ENCODE data around the gene MRPS2. TPM values are rescaled to one million over a fixed set of nuclear protein-coding genes. Genes with fewer than 3 reads are reported as not detected.

Gene MRPS2
- total RNA-seq, 1 donor from 2014 or later = 61.7 TPM

- H3K4me3 Mint-ChIP-seq (ENCODE audit: low read depth) = no peak overlapping the region
- H3K9me3 Mint-ChIP-seq = no peaks in the 10 kb centered on the region
Measured at GRCh38 chr9:135517407-135517822, 16.9 kb downstream of the MRPS2 start.

GRCh38 chr9:135519179-135519971 is 18.9 kb downstream of the MRPS2 start:
- no peak overlapping the region for H3K4me3 Mint-ChIP-seq (ENCODE audit: low read depth)
- peaks cover 3% of the 10 kb centered on the region for H3K4me1 Mint-ChIP-seq (ENCODE audit: low read depth)
- H3K36me3 Mint-ChIP-seq (ENCODE audit: low read depth) = no peaks in the 10 kb centered on the region
- intact Hi-C loops (cut with micrococcal nuclease) = no loop called here
- H3K27ac Mint-ChIP-seq = no peak overlapping the region
- peaks cover 13% of the 10 kb centered on the region for H3K27me3 Mint-ChIP-seq (ENCODE audit: low read depth)
- no peak for DNase-seq (ENCODE audit: low spot score)
- H3K9me3 Mint-ChIP-seq = no peaks in the 10 kb centered on the region

More at GRCh38 chr9:135517407-135517822, 16.9 kb downstream of the MRPS2 start:
- H3K36me3 Mint-ChIP-seq (ENCODE audit: low read depth) = no peaks in the 10 kb centered on the region
- peaks cover 3% of the 10 kb centered on the region for H3K4me1 Mint-ChIP-seq (ENCODE audit: low read depth)
- no peak for DNase-seq (ENCODE audit: low spot score)
- peaks cover 13% of the 10 kb centered on the region for H3K27me3 Mint-ChIP-seq (ENCODE audit: low read depth)
- intact Hi-C loops (cut with micrococcal nuclease) = no loop called here
- no peak overlapping the region for H3K27ac Mint-ChIP-seq

- intact Hi-C loops (cut with micrococcal nuclease) = no loop called here
- H3K27ac Mint-ChIP-seq = no peak within 1 kb of the TSS
- H3K9me3 Mint-ChIP-seq = no peaks in the 10 kb centered on the region
- H3K36me3 Mint-ChIP-seq (ENCODE audit: low read depth) = no peaks in the 10 kb centered on the region
- peaks cover 13% of the 10 kb centered on the region for H3K27me3 Mint-ChIP-seq (ENCODE audit: low read depth)
- DNase-seq (ENCODE audit: low spot score) = no peak
- peaks cover 3% of the 10 kb centered on the region for H3K4me1 Mint-ChIP-seq (ENCODE audit: low read depth)
- no peak within 1 kb of the TSS for H3K4me3 Mint-ChIP-seq (ENCODE audit: low read depth)
Measured at GRCh38 chr9:135520916-135521607, 20.6 kb downstream of the MRPS2 start, which contains the start of gene LCN1. Gene LCN1 (plus strand): TSS chr9:135521440. CDS start chr9:135521498, 58 bp downstream.

- no peak overlapping the region for H3K4me3 Mint-ChIP-seq (ENCODE audit: low read depth)
- H3K27me3 Mint-ChIP-seq (ENCODE audit: low read depth) = peaks cover 13% of the 10 kb centered on the region
- H3K9me3 Mint-ChIP-seq = no peaks in the 10 kb centered on the region
- H3K36me3 Mint-ChIP-seq (ENCODE audit: low read depth) = no peaks in the 10 kb centered on the region
- H3K4me1 Mint-ChIP-seq (ENCODE audit: low read depth) = no peaks in the 10 kb centered on the region
- no peak overlapping the region for H3K27ac Mint-ChIP-seq
- DNase-seq (ENCODE audit: low spot score) = no peak
- intact Hi-C loops (cut with micrococcal nuclease) = no loop called here
Measured at GRCh38 chr9:135521608-135522095, 21.2 kb downstream of the MRPS2 start.

GRCh38 chr9:135522137-135522877 is 21.8 kb downstream of the MRPS2 start:
- Mint-ChIP-seq H3K27ac (no peak overlapping the region), H3K27me3 (ENCODE audit: low read depth) (peaks cover 13% of the 10 kb centered on the region), H3K9me3 (no peaks in the 10 kb centered on the region), H3K36me3 (ENCODE audit: low read depth) (no peaks in the 10 kb centered on the region), H3K4me3 (ENCODE audit: low read depth) (no peak overlapping the region), H3K4me1 (ENCODE audit: low read depth) (no peaks in the 10 kb centered on the region)
- intact Hi-C loops (cut with micrococcal nuclease) = no loop called here
- DNase-seq (ENCODE audit: low spot score) = no peak

- no peaks in the 10 kb centered on the region for H3K36me3 Mint-ChIP-seq (ENCODE audit: low read depth)
- H3K4me3 Mint-ChIP-seq (ENCODE audit: low read depth) = no peak overlapping the region
- H3K4me1 Mint-ChIP-seq (ENCODE audit: low read depth) = no peaks in the 10 kb centered on the region
- H3K27me3 Mint-ChIP-seq (ENCODE audit: low read depth) = peaks cover 11% of the 10 kb centered on the region
- DNase-seq (ENCODE audit: low spot score) = no peak
- H3K27ac Mint-ChIP-seq = no peak overlapping the region
- intact Hi-C loops (cut with micrococcal nuclease) = no loop called here
- no peaks in the 10 kb centered on the region for H3K9me3 Mint-ChIP-seq
Measured at GRCh38 chr9:135522931-135523330, 22.4 kb downstream of the MRPS2 start.

GRCh38 chr9:135523521-135524129 is 23.1 kb downstream of the MRPS2 start:
- Mint-ChIP-seq H3K4me1 (ENCODE audit: low read depth) (no peaks in the 10 kb centered on the region), H3K9me3 (no peaks in the 10 kb centered on the region), H3K27me3 (ENCODE audit: low read depth) (peaks cover 7% of the 10 kb centered on the region), H3K4me3 (ENCODE audit: low read depth) (no peak overlapping the region), H3K27ac (no peak overlapping the region), H3K36me3 (ENCODE audit: low read depth) (no peaks in the 10 kb centered on the region)
- no peak for DNase-seq (ENCODE audit: low spot score)
- intact Hi-C loops (cut with micrococcal nuclease) = no loop called here

GRCh38 chr9:135524130-135524861 is 23.8 kb downstream of the MRPS2 start:
- no peak for DNase-seq (ENCODE audit: low spot score)

GRCh38 chr9:135525241-135526088 is 25.0 kb downstream of the MRPS2 start:
- no peak overlapping the region for H3K27ac Mint-ChIP-seq
- H3K9me3 Mint-ChIP-seq = no peaks in the 10 kb centered on the region
- intact Hi-C loops (cut with micrococcal nuclease) = no loop called here
- no peaks in the 10 kb centered on the region for H3K4me1 Mint-ChIP-seq (ENCODE audit: low read depth)
- H3K4me3 Mint-ChIP-seq (ENCODE audit: low read depth) = no peak overlapping the region
- no peaks in the 10 kb centered on the region for H3K36me3 Mint-ChIP-seq (ENCODE audit: low read depth)
- DNase-seq (ENCODE audit: low spot score) = no peak
- no peaks in the 10 kb centered on the region for H3K27me3 Mint-ChIP-seq (ENCODE audit: low read depth)

More at GRCh38 chr9:135524130-135524861, 23.8 kb downstream of the MRPS2 start:
- Mint-ChIP-seq H3K9me3 (no peaks in the 10 kb centered on the region), H3K36me3 (ENCODE audit: low read depth) (no peaks in the 10 kb centered on the region), H3K4me3 (ENCODE audit: low read depth) (no peak overlapping the region), H3K4me1 (ENCODE audit: low read depth) (no peaks in the 10 kb centered on the region), H3K27me3 (ENCODE audit: low read depth) (peaks cover 5% of the 10 kb centered on the region), H3K27ac (no peak overlapping the region)
- intact Hi-C loops (cut with micrococcal nuclease) = no loop called here

GRCh38 chr9:135526089-135526729 is 25.7 kb downstream of the MRPS2 start:
- no peak overlapping the region for H3K4me3 Mint-ChIP-seq (ENCODE audit: low read depth)
- no peaks in the 10 kb centered on the region for H3K4me1 Mint-ChIP-seq (ENCODE audit: low read depth)
- no peaks in the 10 kb centered on the region for H3K9me3 Mint-ChIP-seq
- H3K36me3 Mint-ChIP-seq (ENCODE audit: low read depth) = no peaks in the 10 kb centered on the region
- no peak overlapping the region for H3K27ac Mint-ChIP-seq
- intact Hi-C loops (cut with micrococcal nuclease) = no loop called here
- H3K27me3 Mint-ChIP-seq (ENCODE audit: low read depth) = no peaks in the 10 kb centered on the region
- no peak for DNase-seq (ENCODE audit: low spot score)
